Bone marrow (tissue), 2 donors: ENCODE data around the gene APLN.

Experiments used
- DNase-seq, 2 donors: peaks; one replicate each; lab custom pipeline; 2025; lab: John Stamatoyannopoulos, UW

The APLN gene

DNA sequence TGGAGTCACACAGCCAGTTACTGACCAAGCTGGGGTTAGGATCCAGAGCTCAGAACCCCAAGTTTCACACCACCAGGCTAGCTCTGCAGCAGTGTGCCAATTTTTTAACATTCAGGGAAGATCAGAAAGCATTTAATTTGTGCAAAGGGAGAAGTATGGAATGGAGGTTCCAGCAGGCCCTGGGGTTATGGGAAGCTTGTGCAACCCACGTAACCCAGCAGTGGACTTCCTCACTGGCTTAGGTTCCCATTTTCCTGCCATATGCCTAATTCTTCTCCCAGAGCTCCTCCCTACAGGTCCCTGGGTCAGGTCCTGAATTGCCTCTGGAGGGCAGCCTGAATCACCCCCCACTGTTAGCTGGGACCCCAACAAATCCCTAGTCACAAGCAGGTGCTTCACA, 14.0 kb downstream of the APLN start:
- DNase-seq = no peak

- no peak for DNase-seq
Observed at GRCh38 chrX:129638917-129639316, 15.8 kb downstream of the APLN start.

DNA sequence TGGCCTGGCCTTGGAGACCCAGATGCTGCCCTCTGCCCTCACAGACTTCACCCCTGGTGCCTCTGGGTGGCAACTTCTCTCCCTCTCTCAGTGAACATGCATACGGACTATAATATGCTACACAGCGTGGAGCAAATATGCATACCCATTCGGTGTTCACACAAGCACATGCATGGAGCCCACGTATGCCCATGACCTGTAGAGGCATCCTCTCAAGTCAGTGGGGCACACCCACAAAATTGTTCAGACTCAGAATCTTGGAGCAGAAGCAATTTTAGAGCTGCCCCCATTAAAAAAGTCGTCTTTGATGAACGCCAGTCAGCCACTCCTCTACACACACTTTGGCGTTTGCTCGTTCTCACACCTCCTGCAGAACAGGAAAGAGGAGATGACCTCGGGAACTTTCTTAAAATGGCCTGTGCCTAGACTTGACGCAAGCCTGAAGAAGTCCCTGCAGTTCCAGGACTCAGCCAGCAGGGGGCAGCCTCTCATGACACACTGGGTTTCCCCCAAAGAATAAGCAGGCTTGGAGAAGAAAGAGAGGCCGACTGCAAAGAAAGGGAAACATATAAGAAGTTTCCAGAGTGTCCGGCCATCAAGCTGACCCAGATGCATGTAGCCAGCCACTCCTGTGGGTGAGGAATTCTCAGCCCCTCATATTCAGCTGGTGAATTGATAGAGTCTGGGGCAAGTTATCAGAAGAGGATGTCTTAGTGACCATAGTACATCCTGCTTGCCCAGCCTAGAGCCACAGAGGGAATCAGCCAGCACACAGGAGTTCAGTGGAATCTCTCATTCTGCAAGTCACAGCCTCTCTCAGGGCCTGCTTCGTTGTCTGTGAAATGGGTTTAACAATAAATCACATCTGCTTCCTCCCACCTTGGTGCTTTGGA, 17.3 kb downstream of the APLN start:
- DNase-seq = peak; percentile 12 to 37

DNA sequence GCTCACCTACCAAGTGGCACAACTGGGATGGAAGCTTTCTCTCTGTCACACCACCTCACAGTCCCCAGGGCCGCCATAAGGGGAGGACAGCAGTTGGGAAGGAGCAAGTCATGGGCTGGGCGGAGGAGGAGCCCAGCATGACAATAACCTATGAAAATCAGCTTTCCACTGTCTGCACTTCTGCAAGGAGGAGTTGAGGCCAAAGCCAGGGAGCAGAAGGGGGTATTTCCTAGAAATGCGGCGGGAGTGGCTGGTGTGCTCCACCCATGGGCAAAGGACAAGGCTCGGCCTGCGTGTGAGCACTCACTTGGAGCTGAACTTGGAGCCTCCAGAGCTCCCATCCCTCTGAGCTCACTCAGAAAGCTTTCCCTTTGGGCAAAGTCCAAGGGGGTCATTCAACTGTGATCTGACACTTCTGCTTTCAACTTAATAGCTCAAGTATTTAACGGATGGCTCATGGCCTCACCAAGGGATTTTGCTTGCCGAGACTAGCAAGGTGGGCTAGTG, 18.5 kb downstream of the APLN start:
- DNase-seq = no peak

DNA sequence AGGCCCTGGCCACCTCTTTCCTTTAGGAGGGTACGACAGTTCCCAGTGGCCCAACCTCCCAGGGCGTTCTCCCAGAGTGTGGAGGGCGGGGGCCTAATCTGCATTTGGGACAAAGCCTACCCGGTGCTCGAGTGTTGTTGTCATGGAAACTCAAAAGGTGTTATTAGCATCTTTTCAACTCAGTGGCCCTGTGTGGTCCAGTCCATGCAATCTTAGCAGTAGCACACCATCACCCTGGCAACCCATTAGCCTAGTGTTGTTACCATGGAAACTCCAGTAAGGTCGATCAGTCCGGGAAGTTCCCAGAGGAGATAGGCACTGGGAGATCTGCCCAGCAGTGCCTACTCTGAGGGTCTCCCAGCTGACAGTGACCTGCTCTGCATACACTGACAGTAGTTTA, 20.2 kb downstream of the APLN start:
- no peak for DNase-seq

GRCh38 chrX:129632443-129632842, 22.3 kb downstream of the APLN start:
- DNase-seq = no peak

DNA sequence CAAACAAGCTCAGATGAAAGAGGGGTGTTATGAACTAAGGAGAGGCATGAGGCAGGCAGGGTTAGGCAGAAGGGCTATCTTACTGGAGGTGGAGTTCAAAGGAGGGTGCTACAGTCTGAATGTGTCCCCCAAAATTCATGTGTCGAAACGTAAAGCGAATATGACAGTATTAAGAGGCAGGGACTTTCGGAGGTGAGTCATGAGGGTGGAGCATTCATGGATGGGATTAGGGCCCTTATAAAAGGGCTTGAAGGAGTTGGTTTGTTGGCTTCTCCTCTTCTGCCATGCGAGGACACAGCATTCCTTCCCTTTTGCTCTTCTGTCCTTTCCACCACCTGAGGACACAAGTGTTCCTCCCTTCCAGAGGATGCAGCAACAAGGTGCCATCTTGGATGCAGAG, 22.9 kb downstream of the APLN start:
- no peak for DNase-seq

DNA sequence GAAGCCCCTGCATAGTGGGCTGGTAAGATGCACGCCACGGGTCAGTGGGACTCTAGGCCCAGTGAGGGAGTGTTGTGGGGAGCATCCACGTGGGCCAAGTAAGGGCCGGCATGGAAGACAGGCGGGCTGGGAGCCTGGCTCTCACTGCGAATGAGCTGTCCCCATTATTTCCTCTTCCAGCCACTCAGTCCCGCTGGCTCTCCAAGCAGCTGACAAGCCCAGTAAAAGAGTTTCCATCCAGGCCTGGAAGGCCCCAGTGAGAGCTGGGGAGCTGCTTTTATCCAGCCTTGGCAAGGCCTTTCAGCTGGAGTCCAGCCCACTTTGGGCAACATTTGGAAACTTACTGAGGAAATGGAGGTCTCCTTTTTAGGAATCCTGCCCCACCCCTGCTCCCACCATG, 24.9 kb downstream of the APLN start:
- DNase-seq = no peak

DNA sequence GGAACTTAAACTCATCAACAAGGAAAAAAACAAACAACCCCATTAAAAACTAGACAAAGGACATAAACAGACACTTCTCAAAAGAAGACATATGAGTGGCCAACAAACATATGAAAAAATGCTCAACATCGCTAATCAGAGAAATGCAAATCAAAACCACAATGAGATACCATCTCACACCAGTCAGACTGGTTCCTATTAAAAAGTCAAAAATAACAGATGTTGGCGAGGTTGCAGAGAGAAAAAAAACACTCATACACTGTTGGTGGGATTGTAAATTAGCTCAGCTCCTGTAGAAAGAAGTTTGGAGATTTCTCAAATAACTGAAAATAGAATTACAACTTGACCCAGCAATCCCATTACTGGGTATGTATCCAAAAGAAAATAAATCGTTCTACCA, 28.7 kb downstream of the APLN start:
- DNase-seq = no peak

GRCh38 chrX:129622757-129623301, 31.9 kb downstream of the APLN start:
- DNase-seq = peak in 1 of 2 donors; percentile 78

DNA sequence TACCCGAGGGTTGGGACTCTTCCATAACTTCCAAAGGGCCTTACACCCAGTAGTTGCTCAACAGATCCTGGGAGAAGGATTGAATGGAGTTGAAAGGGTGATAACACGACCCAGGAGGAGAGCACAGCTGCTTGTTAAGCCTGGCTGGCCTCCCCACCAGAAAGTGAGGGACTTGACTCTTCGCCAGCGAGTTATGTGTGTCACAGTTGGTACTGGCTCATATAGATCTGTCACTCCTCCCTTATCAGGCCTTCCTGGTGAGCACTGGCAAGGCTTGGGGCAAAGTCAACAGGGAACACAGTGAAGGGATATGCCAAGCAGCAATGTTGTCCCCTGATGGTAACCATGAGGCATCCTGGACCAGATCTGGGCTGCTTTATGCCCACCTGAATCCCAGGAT, 35.8 kb downstream of the APLN start:
- DNase-seq = no peak

GRCh38 chrX:129617420-129617819, 37.3 kb downstream of the APLN start:
- DNase-seq = no peak

GRCh38 chrX:129614481-129615255, 40.1 kb downstream of the APLN start:
- DNase-seq = no peak

DNA sequence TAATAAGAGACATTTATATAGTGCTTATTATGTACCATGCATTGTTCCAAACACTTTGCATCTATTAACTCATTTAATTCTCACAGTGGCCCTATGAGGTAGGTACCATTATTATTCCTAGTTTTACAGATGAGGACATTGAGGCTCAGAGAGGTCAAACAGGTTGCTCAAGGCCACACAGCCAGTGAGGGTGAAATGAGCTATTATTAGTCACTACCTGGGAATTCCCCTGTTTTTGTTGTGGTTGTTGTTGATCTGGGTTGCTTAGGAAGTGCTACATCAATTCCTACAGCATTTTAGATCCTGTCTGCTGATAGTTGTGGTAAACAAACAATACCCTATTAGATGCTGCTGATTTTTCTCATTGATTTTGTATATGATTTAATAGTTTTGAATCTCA, 41.2 kb downstream of the APLN start:
- no peak for DNase-seq

DNA sequence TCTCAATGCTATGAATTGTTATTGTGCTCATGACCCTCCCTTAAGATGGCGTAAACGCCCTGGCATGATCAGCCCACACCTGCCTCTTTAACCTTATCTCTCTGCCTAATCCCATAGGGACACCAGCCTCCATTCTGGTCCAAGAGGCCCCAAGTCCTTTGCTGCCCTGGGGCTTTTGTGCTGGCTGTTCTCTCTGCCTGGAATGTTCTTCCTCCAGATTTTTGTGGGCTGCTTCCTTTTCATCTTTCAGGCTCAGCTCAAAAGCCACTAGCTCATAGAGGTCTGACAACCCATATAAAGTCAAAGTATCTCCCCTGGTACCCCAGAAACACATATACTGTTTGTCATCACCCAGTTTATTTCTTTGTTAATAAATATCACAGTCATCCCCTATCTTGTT, 42.4 kb downstream of the APLN start:
- no peak for DNase-seq

- no peak for DNase-seq
Observed at GRCh38 chrX:129609395-129609794, 45.4 kb downstream of the APLN start.

- DNase-seq = no peak
Observed at GRCh38 chrX:129608496-129608895, 46.3 kb downstream of the APLN start.

GRCh38 chrX:129606918-129607317, 47.8 kb downstream of the APLN start:
- DNase-seq = peak in 1 of 2 donors; percentile 10

DNA sequence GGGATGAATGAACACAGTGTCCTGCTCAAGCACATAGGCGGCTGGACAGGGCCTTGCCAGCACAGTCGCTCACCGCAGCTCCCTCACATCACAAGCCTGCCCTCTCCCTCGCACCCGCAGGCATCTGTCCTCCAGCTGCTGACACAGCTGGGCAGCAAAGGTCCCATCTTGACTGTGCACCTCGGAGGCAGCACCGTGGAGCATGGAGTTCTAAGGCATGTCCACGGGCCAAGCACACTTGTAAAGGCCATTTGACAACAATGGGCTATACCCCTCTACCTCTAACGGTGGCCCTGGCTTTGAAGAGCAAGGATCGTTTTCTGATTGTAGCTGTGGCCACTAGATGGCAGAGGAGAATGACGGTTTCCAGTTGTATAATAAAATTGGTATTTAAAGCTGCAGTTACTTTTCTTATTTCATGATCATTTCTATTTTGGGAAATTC, 53.8 kb downstream of the APLN start:
- DNase-seq = peak in 1 of 2 donors; percentile 12

DNA sequence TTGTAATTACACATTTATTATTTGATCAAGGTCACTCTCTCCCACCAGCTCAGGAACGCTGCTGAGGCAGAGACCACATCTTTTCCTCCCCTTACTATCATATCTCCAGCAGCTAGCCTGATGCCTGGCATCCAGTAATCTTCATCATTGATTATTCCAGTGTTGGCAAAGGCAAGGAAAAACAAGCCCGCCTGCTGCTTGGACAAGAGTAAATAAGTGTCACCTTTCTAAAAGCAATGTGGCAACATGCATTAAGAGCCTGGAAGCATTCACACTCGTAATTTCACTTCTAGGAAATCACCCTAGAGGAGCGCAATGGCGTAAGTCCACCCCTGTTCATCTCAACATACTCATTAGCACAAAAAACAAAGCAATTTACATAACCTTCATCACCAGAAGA, 54.8 kb downstream of the APLN start:
- no peak for DNase-seq

GRCh38 chrX:129599499-129599898, 55.3 kb downstream of the APLN start:
- DNase-seq = no peak

DNA sequence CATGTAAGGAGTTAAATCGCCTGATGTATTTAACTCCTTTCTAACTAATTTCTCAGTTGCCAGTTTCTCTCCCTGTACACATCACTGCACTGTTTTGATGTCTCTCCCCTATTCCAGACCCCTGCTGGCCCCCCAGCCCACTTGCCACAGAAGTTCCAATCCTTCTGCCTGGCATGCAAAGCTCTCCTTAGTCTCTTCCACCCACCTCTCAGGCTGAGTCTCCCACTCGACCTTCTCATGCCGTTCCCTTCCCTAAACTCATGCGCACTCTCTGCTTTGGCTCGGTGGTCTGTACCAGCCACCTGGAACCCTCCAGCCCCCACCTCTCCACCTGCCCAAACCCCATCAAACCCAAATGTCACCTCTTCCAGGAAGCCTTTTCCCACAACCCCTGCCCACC, 56.9 kb downstream of the APLN start:
- no peak for DNase-seq

DNA sequence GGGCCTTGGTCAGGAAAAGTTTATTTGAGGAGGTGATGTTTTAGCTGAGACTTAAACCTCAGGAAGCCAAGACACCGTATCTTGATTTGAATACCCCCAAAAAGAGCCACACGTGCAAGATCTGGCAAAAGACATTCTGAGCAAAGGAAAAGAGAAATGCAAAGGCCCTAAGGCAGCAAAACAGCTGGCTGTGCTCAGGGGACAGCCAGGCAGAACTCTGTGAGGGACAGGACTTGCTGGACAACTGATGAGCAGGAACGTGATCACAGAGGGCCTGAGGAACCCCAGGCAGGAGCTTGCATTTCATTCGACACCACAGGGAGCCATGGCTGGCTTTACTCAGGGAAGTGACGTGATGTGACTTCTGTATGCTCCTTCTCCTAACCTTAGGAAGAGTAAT, 58.7 kb downstream of the APLN start:
- no peak for DNase-seq
